IgD-negative memory B cell (primary cell): ENCODE measurements around the gene MSL3B.

Source experiments
- H3K27ac Mint-ChIP-seq, 3 donors: one replicate each; pipeline ENCODE4 v1.8.0; 2020 to 2022; ENCODE audit warnings: mild to moderate bottlenecking in 3 of 3, mixed read lengths in 3 of 3, moderate library complexity in 1 of 3
- H3K27me3 Mint-ChIP-seq: one replicate; pipeline ENCODE4 v1.8.0; 2021; ENCODE audit warnings: mixed read lengths
- H3K36me3 Mint-ChIP-seq: one replicate; pipeline ENCODE4 v1.8.0; 2020; ENCODE audit warnings: mild to moderate bottlenecking, mixed read lengths
- H3K4me1 Mint-ChIP-seq, 3 donors: one replicate each; pipeline ENCODE4 v1.8.0; 2020 to 2022; ENCODE audit warnings: mixed read lengths in 3 of 3, mild to moderate bottlenecking in 1 of 3
- H3K4me3 Mint-ChIP-seq, 4 donors: one replicate each; pipeline ENCODE4 v1.8.0; 2020 to 2022; ENCODE audit warnings: mild to moderate bottlenecking in 4 of 4, mixed read lengths in 4 of 4, moderate library complexity in 3 of 4
- H3K9me3 Mint-ChIP-seq, 3 donors: one replicate each; pipeline ENCODE4 v1.8.0; 2020 to 2021; ENCODE audit warnings: mixed read lengths in 3 of 3, mild to moderate bottlenecking in 1 of 3

The MSL3B gene

DNA sequence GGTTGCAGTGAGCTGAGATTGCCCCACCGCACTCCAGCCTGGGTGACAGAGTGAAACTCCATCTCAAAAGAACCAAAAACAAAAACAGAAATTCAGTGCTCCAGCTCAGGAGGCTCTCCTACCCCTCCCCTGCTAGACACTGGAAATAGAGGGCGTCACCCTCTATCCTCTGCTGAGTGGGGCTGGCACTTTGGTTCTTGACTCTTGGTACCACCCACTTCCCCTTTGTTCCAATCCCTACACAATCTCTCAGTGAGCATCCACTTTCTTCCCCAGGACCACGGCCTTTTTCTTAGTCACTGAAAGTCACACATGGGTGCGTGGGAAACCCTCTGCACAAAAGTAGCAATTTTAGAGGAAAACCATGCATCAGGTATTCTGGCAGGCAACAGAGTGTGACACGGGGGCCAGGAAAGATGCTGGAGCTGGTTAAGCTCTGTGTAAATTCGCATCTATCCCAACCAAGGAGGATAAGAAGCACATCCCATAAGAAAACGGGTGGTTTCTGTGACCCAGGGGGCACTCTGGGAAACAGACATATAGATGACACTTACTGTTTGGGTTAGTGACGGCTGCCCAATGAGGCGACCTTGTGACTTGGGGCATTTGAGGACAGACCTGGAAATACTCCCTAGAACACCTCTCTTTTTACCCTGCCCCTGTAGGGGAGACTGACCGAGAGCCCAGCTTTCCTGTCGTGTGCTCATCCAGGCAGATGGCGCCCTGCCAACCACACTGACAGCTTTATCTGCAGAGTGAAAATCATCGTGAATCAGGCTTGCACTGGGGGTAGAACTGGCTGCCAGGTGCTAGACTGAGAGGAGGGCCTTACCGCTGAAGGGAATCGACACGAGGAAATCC lies 21.6 kb downstream of the MSL3B start:
- Mint-ChIP-seq H3K4me1 (peaks cover 0 to 2% (median 0%) of the 10 kb centered on the region in 3 donors), H3K36me3 (no peaks in the 10 kb centered on the region), H3K27ac (no peak overlapping the region), H3K9me3 (no peaks in the 10 kb centered on the region), H3K4me3 (no peak overlapping the region), H3K27me3 (no peaks in the 10 kb centered on the region)

DNA sequence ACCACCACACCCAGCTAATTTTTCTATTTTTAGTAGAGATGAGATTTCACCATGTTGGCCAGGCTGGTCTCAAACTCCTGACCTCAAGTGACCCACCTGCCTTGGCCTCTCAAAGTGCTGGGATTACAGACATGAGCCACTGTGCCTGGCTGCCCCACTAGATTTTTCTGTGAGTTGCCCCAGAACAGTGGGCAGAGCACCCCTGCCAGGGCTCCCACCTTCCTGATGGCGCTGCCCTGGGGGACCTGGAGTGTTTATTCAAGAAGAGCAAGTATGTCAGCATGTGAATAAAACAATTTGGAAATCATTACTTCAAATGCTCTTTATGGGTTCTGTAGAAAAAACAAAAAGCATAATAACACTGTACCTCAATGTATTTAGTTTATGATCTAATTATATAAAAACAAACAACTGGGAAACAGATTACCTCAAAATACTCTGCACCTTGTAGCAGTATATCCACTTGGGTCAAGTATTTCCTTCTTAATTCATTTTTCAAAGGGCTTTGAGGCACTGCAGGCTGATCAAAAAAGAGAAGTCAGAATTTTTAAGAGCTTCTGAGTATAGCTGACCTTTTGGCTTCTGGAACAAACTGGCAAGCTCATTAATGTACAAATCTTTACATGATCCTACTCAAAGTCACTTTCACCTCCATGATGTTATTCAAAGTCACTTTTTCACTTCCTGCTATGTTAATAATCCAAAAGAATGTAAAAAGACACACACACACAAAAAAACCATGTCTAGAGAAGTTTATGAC lies 22.7 kb downstream of the MSL3B start:
- H3K9me3 Mint-ChIP-seq = no peaks in the 10 kb centered on the region
- peaks cover 0 to 2% (median 0%) of the 10 kb centered on the region in 3 donors for H3K4me1 Mint-ChIP-seq
- H3K27me3 Mint-ChIP-seq = no peaks in the 10 kb centered on the region
- H3K4me3 Mint-ChIP-seq = no peak overlapping the region
- H3K27ac Mint-ChIP-seq = peak overlapping the region in 1 of 3 donors; percentile 19
- H3K36me3 Mint-ChIP-seq = no peaks in the 10 kb centered on the region

- no peaks in the 10 kb centered on the region for H3K27me3 Mint-ChIP-seq
- no peaks in the 10 kb centered on the region for H3K36me3 Mint-ChIP-seq
- no peak overlapping the region for H3K27ac Mint-ChIP-seq
- H3K4me3 Mint-ChIP-seq = no peak overlapping the region
- H3K4me1 Mint-ChIP-seq = peaks cover 0 to 2% (median 0%) of the 10 kb centered on the region in 3 donors
- H3K9me3 Mint-ChIP-seq = no peaks in the 10 kb centered on the region
Observed at GRCh38 chr2:233844836-233845235, 23.4 kb downstream of the MSL3B start.

GRCh38 chr2:233844064-233844807 lies 23.9 kb downstream of the MSL3B start:
- H3K4me1 Mint-ChIP-seq = peaks cover 0 to 2% (median 0%) of the 10 kb centered on the region in 3 donors

DNA sequence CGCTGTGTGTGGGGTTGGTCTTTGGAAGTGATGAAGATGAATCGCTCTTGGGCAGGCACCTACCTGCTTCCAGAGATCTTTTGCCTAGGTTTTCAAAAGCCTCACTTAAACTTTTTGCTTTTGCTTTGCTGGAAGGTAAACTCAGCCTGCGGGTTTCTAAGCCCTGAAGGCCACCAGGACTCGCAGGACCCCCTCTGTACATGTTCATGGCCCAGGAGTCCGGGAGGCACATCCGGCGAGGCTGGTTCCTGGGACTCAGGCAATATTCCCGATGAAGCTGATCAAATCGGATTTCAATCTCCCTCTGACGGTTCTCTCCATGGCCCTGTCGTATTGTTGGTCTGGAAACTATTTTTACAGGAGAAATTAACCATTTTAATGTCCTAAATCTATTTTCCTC lies 27.0 kb downstream of the MSL3B start:
- no peaks in the 10 kb centered on the region for H3K27me3 Mint-ChIP-seq
- H3K4me1 Mint-ChIP-seq = peaks cover 2 to 4% (median 3%) of the 10 kb centered on the region in 3 donors
- no peak overlapping the region for H3K4me3 Mint-ChIP-seq
- H3K9me3 Mint-ChIP-seq = no peaks in the 10 kb centered on the region
- peaks cover 3% of the 10 kb centered on the region for H3K36me3 Mint-ChIP-seq
- no peak overlapping the region for H3K27ac Mint-ChIP-seq

More at GRCh38 chr2:233844064-233844807, 23.9 kb downstream of the MSL3B start:
- no peak overlapping the region for H3K27ac Mint-ChIP-seq
- no peaks in the 10 kb centered on the region for H3K27me3 Mint-ChIP-seq
- H3K4me3 Mint-ChIP-seq = no peak overlapping the region
- H3K36me3 Mint-ChIP-seq = no peaks in the 10 kb centered on the region
- H3K9me3 Mint-ChIP-seq = no peaks in the 10 kb centered on the region

DNA sequence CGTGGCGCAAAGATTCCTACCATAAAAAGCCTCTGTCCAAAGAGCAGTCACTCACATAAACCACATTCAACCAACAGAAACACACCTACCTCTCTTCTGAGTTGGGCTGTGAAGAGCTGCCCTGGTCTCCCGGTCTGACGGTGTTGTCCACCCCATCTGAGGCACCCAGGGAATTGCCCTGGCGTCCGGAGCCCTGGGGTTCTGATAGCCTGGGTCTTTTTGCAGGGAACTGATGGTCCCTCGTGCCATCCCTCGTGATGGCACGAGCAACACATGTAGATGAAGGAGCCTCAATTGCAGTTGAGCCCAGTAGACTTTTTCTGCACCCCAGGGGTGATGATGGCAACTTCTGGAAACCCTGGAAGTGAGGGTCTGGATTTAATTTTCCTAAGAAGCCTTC lies 27.7 kb downstream of the MSL3B start:
- Mint-ChIP-seq H3K27me3 (no peaks in the 10 kb centered on the region), H3K36me3 (peaks cover 3% of the 10 kb centered on the region), H3K9me3 (no peaks in the 10 kb centered on the region), H3K4me1 (peaks cover 1 to 4% (median 2%) of the 10 kb centered on the region in 3 donors), H3K27ac (no peak overlapping the region), H3K4me3 (no peak overlapping the region)

- Mint-ChIP-seq H3K4me3 (no peak overlapping the region), H3K27ac (no peak overlapping the region), H3K9me3 (no peaks in the 10 kb centered on the region), H3K36me3 (peaks cover 3% of the 10 kb centered on the region), H3K27me3 (no peaks in the 10 kb centered on the region), H3K4me1 (peaks cover 2 to 4% (median 3%) of the 10 kb centered on the region in 3 donors)
Observed at GRCh38 chr2:233839447-233839820, 28.8 kb downstream of the MSL3B start.

GRCh38 chr2:233838726-233839446 lies 29.3 kb downstream of the MSL3B start:
- H3K9me3 Mint-ChIP-seq = no peaks in the 10 kb centered on the region
- H3K27ac Mint-ChIP-seq = no peak overlapping the region
- H3K27me3 Mint-ChIP-seq = no peaks in the 10 kb centered on the region
- H3K4me1 Mint-ChIP-seq = peaks cover 2 to 4% (median 3%) of the 10 kb centered on the region in 3 donors
- peaks cover 3% of the 10 kb centered on the region for H3K36me3 Mint-ChIP-seq
- H3K4me3 Mint-ChIP-seq = peak overlapping the region in 1 of 4 donors; percentile 47

DNA sequence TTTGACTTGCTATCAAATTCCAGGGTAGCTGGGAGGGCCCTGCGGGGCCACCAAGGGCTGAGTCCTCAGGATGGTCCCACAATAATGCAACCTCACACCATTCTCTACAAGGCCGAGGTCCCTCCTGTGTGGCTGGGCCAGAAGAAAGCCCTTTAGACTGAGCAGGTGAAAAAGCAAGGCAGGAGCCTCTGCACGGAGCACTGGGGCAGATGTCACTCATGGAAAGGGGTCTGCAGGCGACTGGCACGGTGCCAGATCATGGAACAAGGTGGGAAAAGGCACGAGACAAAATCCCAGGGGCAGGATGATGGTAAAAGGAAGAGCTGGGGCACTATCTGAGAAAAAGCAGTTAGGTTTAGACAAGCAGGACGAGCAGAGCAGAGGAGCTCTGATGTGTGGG lies 29.9 kb downstream of the MSL3B start:
- Mint-ChIP-seq H3K4me1 (peaks cover 2 to 4% (median 3%) of the 10 kb centered on the region in 3 donors), H3K27ac (peak overlapping the region in 1 of 3 donors; percentile 65), H3K4me3 (peak overlapping the region in 1 of 4 donors; percentile 47)

GRCh38 chr2:233837694-233838229 lies 30.4 kb downstream of the MSL3B start:
- no peak overlapping the region for H3K4me3 Mint-ChIP-seq
- H3K9me3 Mint-ChIP-seq = no peaks in the 10 kb centered on the region
- peaks cover 3% of the 10 kb centered on the region for H3K36me3 Mint-ChIP-seq
- no peak overlapping the region for H3K27ac Mint-ChIP-seq
- peaks cover 2 to 4% (median 3%) of the 10 kb centered on the region in 3 donors for H3K4me1 Mint-ChIP-seq
- H3K27me3 Mint-ChIP-seq = no peaks in the 10 kb centered on the region

More for the DNA sequence above, 29.9 kb downstream of the MSL3B start:
- Mint-ChIP-seq H3K36me3 (peaks cover 3% of the 10 kb centered on the region), H3K9me3 (no peaks in the 10 kb centered on the region), H3K27me3 (no peaks in the 10 kb centered on the region)

DNA sequence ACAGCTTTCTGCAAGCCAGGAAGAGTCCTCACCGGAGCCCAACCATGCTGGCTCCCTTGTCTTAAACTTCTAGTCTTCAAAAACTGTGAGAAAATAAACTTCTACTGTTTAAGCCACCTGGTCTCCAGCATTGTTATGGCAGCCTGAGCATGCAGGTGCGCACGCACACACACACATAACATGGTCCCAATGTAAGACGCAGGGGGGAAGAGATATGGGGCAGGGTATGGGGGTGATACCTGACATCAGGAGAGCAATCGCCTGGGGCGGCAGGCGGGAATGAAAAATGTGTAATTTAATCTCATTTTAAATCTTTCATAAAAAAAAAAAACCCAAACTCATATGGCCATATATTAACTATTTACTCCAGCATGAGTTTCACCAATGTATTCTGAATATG lies 31.8 kb downstream of the MSL3B start:
- H3K4me1 Mint-ChIP-seq = peaks cover 3 to 4% (median 3%) of the 10 kb centered on the region in 3 donors
- H3K27me3 Mint-ChIP-seq = no peaks in the 10 kb centered on the region
- no peak overlapping the region for H3K27ac Mint-ChIP-seq
- no peak overlapping the region for H3K4me3 Mint-ChIP-seq
- peaks cover 3% of the 10 kb centered on the region for H3K36me3 Mint-ChIP-seq
- no peaks in the 10 kb centered on the region for H3K9me3 Mint-ChIP-seq

DNA sequence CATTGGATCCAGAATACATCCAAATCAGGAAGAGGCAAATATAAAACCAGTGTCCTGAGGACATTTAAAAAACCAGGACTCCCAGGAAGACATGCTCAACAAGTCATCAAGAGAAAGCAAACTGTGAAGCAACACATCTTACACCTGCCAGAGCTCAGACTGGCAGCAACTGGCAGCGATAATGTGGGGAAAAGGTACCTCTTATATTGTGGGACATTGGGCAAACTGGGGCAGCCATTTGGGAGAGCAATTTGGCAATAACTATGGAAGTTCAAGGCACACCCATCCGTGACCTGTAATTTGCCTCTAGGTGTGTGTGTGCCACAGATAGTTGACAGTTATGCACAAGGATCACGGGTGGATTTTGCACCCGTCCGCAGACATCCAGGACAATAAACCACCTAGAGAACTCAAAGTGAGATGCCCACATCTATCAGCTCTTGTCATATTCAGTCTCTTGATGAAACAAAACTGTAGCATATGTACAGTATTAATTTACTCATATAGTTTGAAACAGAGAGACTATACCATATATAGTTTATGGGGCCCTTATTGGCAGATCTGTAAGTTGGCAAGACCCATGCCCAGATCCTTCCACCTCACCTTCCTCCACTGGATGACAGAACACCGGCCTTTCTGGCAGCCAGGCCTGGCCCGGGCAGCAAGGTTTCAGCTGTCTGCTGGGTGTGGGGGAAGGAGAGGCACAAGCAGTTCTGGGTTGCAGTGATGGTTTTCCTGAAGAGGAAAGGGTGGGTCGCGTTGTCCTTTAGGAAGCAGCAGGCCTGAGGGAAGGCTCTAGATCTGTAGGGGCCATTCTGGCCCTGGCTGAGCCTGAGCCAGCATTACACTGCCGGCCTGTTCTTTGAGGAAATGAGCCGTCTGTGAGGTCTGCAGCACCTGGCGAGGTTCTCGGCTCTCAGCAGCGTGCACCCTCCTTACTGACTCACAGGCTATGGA lies 32.7 kb downstream of the MSL3B start:
- no peaks in the 10 kb centered on the region for H3K27me3 Mint-ChIP-seq
- H3K36me3 Mint-ChIP-seq = peaks cover 3% of the 10 kb centered on the region
- no peaks in the 10 kb centered on the region for H3K9me3 Mint-ChIP-seq
- H3K4me3 Mint-ChIP-seq = no peak overlapping the region
- peaks cover 3 to 4% (median 4%) of the 10 kb centered on the region in 3 donors for H3K4me1 Mint-ChIP-seq
- H3K27ac Mint-ChIP-seq = no peak overlapping the region

DNA sequence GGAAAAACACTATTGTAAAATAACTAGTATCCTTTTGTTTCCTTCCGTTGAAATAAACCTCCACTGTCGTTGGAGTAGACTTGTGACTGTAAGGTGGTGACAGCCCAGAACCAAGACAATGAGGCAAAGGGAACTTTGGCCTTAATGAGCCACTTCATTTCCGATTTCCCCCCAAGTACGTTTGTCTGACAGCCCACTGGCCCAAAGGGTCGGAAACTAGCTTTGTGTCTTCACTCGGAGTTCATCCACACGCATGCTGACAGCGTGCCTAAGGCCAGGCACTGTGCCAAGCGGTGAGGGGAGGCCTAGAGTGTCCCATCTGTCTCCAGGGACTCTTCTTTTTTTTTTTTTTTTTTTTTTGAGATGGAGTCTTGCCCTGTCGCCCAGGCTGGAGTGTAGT lies 34.8 kb downstream of the MSL3B start:
- H3K27me3 Mint-ChIP-seq = no peaks in the 10 kb centered on the region

More for the DNA sequence above, 34.8 kb downstream of the MSL3B start:
- no peak overlapping the region for H3K4me3 Mint-ChIP-seq
- H3K9me3 Mint-ChIP-seq = no peaks in the 10 kb centered on the region
- no peak overlapping the region for H3K27ac Mint-ChIP-seq
- H3K4me1 Mint-ChIP-seq = peaks cover 3% of the 10 kb centered on the region in 3 donors
- H3K36me3 Mint-ChIP-seq = peaks cover 3% of the 10 kb centered on the region
